HepG2 (cell line): ENCODE measurements around the gene NELL1.

Experiments used
- CEBPB ChIP-seq: IDR thresholded peaks from 2 replicates; pipeline ENCODE4 v1.6.1; 2011; ENCODE audit warnings: low read depth, low read length, improper control_type of control experiment, borderline replicate concordance
- DNMT1 ChIP-seq: sonication (generic); formaldehyde crosslinking; IDR thresholded peaks from 2 replicates; pipeline ENCODE4 v1.5.1; 2020; ENCODE audit warnings: mild to moderate bottlenecking, missing genetic modification reagents
- MNT ChIP-seq: fragments of 450-650 bp; IDR thresholded peaks from 2 replicates; pipeline ENCODE4 v1.6.1; 2016
- NR2C2 ChIP-seq: sonication (generic); formaldehyde crosslinking; IDR thresholded peaks from 2 replicates; pipeline ENCODE4 v1.4.0; 2020; ENCODE audit warnings: missing genetic modification reagents, mild to moderate bottlenecking, moderate library complexity, borderline replicate concordance
- PITX1 ChIP-seq: sonication (generic); formaldehyde crosslinking; IDR thresholded peaks from 2 replicates; pipeline ENCODE4 v1.5.1; 2020; ENCODE audit warnings: mild to moderate bottlenecking, missing genetic modification reagents
- POLR2AphosphoS5 ChIP-seq: IDR thresholded peaks from 2 replicates; pipeline ENCODE4 v1.6.1; 2012; ENCODE audit warnings: low read depth, low read length
- TF ChIP-seq, protein P1 (sequence below), 2 experiments: sonication (generic) in 1 of 2; formaldehyde crosslinking in 1 of 2; IDR thresholded peaks; 2 replicates each; pipeline versions ENCODE4 v1.5.1 to v1.6.1; 2011 to 2020; ENCODE audit warnings: borderline replicate concordance in 1 of 2, low read depth in 1 of 2, low read length in 1 of 2, mild to moderate bottlenecking in 1 of 2, missing genetic modification reagents in 1 of 2, moderate library complexity in 1 of 2
- TF ChIP-seq, protein P2 (sequence below): sonication (generic); formaldehyde crosslinking; IDR thresholded peaks from 2 replicates; pipeline ENCODE4 v1.5.0; 2020; ENCODE audit warnings: mild to moderate bottlenecking, missing genetic modification reagents, moderate library complexity

DNA sequence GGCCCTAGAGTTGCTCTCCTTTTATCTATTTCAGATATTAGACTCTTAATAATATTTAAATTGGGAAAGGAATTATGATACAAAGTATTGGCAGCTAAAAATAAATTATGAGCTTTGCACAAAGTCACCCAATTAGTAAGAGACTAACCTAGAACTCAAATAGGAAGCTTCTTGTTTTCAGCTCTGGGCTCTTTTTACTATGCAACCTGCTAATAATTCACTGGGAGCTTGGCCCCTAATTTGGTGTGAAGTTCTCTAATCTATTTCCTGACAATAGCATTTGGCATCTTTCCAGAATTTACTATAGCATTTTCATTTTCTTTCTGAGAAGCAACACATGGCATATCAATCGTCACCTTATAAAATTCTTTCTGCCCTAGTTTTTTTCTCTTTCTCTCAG, 795.8 kb downstream of the NELL1 start:
- TF ChIP-seq DNMT1 (CRISPR knock-in tag) (no peak), PITX1 (no peak), NR2C2 (no peak), CEBPB (no peak), POLR2AphosphoS5 (no peak), MNT (no peak)
- TF ChIP-seq, protein P1, sequence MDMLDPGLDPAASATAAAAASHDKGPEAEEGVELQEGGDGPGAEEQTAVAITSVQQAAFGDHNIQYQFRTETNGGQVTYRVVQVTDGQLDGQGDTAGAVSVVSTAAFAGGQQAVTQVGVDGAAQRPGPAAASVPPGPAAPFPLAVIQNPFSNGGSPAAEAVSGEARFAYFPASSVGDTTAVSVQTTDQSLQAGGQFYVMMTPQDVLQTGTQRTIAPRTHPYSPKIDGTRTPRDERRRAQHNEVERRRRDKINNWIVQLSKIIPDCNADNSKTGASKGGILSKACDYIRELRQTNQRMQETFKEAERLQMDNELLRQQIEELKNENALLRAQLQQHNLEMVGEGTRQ (IDR thresholded peaks at IDR 0.05; ENCODE audit: low read depth, low read length): no peak
- TF ChIP-seq, protein P1 (CRISPR knock-in tag; IDR thresholded peaks at IDR 0.05; ENCODE audit: borderline replicate concordance): no peak
- TF ChIP-seq, protein P2, sequence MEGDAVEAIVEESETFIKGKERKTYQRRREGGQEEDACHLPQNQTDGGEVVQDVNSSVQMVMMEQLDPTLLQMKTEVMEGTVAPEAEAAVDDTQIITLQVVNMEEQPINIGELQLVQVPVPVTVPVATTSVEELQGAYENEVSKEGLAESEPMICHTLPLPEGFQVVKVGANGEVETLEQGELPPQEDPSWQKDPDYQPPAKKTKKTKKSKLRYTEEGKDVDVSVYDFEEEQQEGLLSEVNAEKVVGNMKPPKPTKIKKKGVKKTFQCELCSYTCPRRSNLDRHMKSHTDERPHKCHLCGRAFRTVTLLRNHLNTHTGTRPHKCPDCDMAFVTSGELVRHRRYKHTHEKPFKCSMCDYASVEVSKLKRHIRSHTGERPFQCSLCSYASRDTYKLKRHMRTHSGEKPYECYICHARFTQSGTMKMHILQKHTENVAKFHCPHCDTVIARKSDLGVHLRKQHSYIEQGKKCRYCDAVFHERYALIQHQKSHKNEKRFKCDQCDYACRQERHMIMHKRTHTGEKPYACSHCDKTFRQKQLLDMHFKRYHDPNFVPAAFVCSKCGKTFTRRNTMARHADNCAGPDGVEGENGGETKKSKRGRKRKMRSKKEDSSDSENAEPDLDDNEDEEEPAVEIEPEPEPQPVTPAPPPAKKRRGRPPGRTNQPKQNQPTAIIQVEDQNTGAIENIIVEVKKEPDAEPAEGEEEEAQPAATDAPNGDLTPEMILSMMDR: no peak
